ENCODE data around the gene PTCH1.

The PTCH1 gene

GRCh38 chr9:95488954-95489353, 27.8 kb downstream of the PTCH1 start:
- no peaks in the 10 kb centered on the region for H3K36me3 Mint-ChIP-seq (ENCODE audit: insufficient read depth)
- ATAC-seq (replicated peaks; ENCODE audit: extremely low read depth, poor library complexity, severe bottlenecking) = no peak
- peaks cover 48% of the 10 kb centered on the region for H3K4me1 Mint-ChIP-seq

GRCh38 chr9:95486318-95486717, 30.5 kb downstream of the PTCH1 start:
- no peak for DNase-seq (ENCODE audit: low spot score in 2 of 2)
- Mint-ChIP-seq H3K4me1 (peaks cover 58% of the 10 kb centered on the region), H3K36me3 (ENCODE audit: insufficient read depth) (peaks cover 3% of the 10 kb centered on the region), H3K4me3 (no peak overlapping the region), H3K27ac (ENCODE audit: low read depth) (no peak overlapping the region), H3K27me3 (no peaks in the 10 kb centered on the region), H3K9me3 (no peaks in the 10 kb centered on the region)
- no peak for ATAC-seq (replicated peaks; ENCODE audit: extremely low read depth, poor library complexity, severe bottlenecking)

More at GRCh38 chr9:95488954-95489353, 27.8 kb downstream of the PTCH1 start:
- Mint-ChIP-seq H3K9me3 (no peaks in the 10 kb centered on the region), H3K27ac (ENCODE audit: low read depth) (no peak overlapping the region), H3K27me3 (no peaks in the 10 kb centered on the region), H3K4me3 (no peak overlapping the region)
- no peak for DNase-seq (ENCODE audit: low spot score in 2 of 2)

GRCh38 chr9:95484225-95484624, 32.5 kb downstream of the PTCH1 start:
- peaks cover 19% of the 10 kb centered on the region for H3K36me3 Mint-ChIP-seq (ENCODE audit: insufficient read depth)
- H3K4me3 Mint-ChIP-seq = no peak overlapping the region
- H3K27me3 Mint-ChIP-seq = no peaks in the 10 kb centered on the region
- H3K9me3 Mint-ChIP-seq = no peaks in the 10 kb centered on the region
- peaks cover 51% of the 10 kb centered on the region for H3K4me1 Mint-ChIP-seq
- ATAC-seq (replicated peaks; ENCODE audit: extremely low read depth, poor library complexity, severe bottlenecking) (no peak), DNase-seq (ENCODE audit: low spot score in 2 of 2) (no peak)
- no peak overlapping the region for H3K27ac Mint-ChIP-seq (ENCODE audit: low read depth)

- H3K27me3 Mint-ChIP-seq = no peaks in the 10 kb centered on the region
- H3K4me1 Mint-ChIP-seq = peaks cover 43% of the 10 kb centered on the region
- H3K4me3 Mint-ChIP-seq = no peak overlapping the region
- H3K27ac Mint-ChIP-seq (ENCODE audit: low read depth) = no peak overlapping the region
- ATAC-seq (replicated peaks; ENCODE audit: extremely low read depth, poor library complexity, severe bottlenecking) (no peak), DNase-seq (ENCODE audit: low spot score in 2 of 2) (no peak)
- no peaks in the 10 kb centered on the region for H3K9me3 Mint-ChIP-seq
- peaks cover 25% of the 10 kb centered on the region for H3K36me3 Mint-ChIP-seq (ENCODE audit: insufficient read depth)
Measured at GRCh38 chr9:95483431-95483830, 33.3 kb downstream of the PTCH1 start.

GRCh38 chr9:95482621-95483020, 34.1 kb downstream of the PTCH1 start:
- Mint-ChIP-seq H3K4me1 (peaks cover 41% of the 10 kb centered on the region), H3K27ac (ENCODE audit: low read depth) (no peak overlapping the region), H3K9me3 (no peaks in the 10 kb centered on the region), H3K36me3 (ENCODE audit: insufficient read depth) (peaks cover 28% of the 10 kb centered on the region), H3K4me3 (no peak overlapping the region), H3K27me3 (no peaks in the 10 kb centered on the region)
- no peak for ATAC-seq (replicated peaks; ENCODE audit: extremely low read depth, poor library complexity, severe bottlenecking)
- DNase-seq (ENCODE audit: low spot score in 2 of 2) = no peak

GRCh38 chr9:95481000-95481399, 35.8 kb downstream of the PTCH1 start:
- Mint-ChIP-seq H3K9me3 (no peaks in the 10 kb centered on the region), H3K36me3 (ENCODE audit: insufficient read depth) (peaks cover 32% of the 10 kb centered on the region), H3K4me3 (no peak overlapping the region), H3K27ac (ENCODE audit: low read depth) (no peak overlapping the region), H3K4me1 (peaks cover 30% of the 10 kb centered on the region), H3K27me3 (no peaks in the 10 kb centered on the region)
- DNase-seq (ENCODE audit: low spot score in 2 of 2) (no peak), ATAC-seq (replicated peaks; ENCODE audit: extremely low read depth, poor library complexity, severe bottlenecking) (no peak)

- Mint-ChIP-seq H3K27me3 (no peaks in the 10 kb centered on the region), H3K4me1 (peaks cover 31% of the 10 kb centered on the region), H3K9me3 (no peaks in the 10 kb centered on the region), H3K4me3 (no peak overlapping the region), H3K27ac (ENCODE audit: low read depth) (no peak overlapping the region), H3K36me3 (ENCODE audit: insufficient read depth) (peaks cover 32% of the 10 kb centered on the region)
- no peak for ATAC-seq (replicated peaks; ENCODE audit: extremely low read depth, poor library complexity, severe bottlenecking)
- DNase-seq (ENCODE audit: low spot score in 2 of 2) = no peak
Measured at GRCh38 chr9:95480346-95480745, 36.4 kb downstream of the PTCH1 start.

- Mint-ChIP-seq H3K27me3 (no peaks in the 10 kb centered on the region), H3K4me3 (no peak overlapping the region), H3K36me3 (ENCODE audit: insufficient read depth) (peaks cover 40% of the 10 kb centered on the region), H3K9me3 (no peaks in the 10 kb centered on the region), H3K4me1 (peaks cover 36% of the 10 kb centered on the region), H3K27ac (ENCODE audit: low read depth) (no peak overlapping the region)
- no peak for ATAC-seq (replicated peaks; ENCODE audit: extremely low read depth, poor library complexity, severe bottlenecking)
- no peak for DNase-seq (ENCODE audit: low spot score in 2 of 2)
Measured at GRCh38 chr9:95479330-95479729, 37.4 kb downstream of the PTCH1 start.

- DNase-seq (ENCODE audit: low spot score in 2 of 2) (no peak), ATAC-seq (replicated peaks; ENCODE audit: extremely low read depth, poor library complexity, severe bottlenecking) (no peak)
- no peaks in the 10 kb centered on the region for H3K9me3 Mint-ChIP-seq
- H3K27ac Mint-ChIP-seq (ENCODE audit: low read depth) = no peak overlapping the region
- H3K4me3 Mint-ChIP-seq = no peak overlapping the region
- H3K27me3 Mint-ChIP-seq = no peaks in the 10 kb centered on the region
- H3K4me1 Mint-ChIP-seq = peaks cover 28% of the 10 kb centered on the region
- peaks cover 45% of the 10 kb centered on the region for H3K36me3 Mint-ChIP-seq (ENCODE audit: insufficient read depth)
Measured at GRCh38 chr9:95478335-95478734, 38.4 kb downstream of the PTCH1 start.

- H3K36me3 Mint-ChIP-seq (ENCODE audit: insufficient read depth) = peaks cover 50% of the 10 kb centered on the region
- peaks cover 26% of the 10 kb centered on the region for H3K4me1 Mint-ChIP-seq
- no peak for DNase-seq (ENCODE audit: low spot score in 2 of 2)
- H3K27ac Mint-ChIP-seq (ENCODE audit: low read depth) = no peak overlapping the region
- no peak overlapping the region for H3K4me3 Mint-ChIP-seq
- H3K9me3 Mint-ChIP-seq = no peaks in the 10 kb centered on the region
- ATAC-seq (replicated peaks; ENCODE audit: extremely low read depth, poor library complexity, severe bottlenecking) = no peak
- no peaks in the 10 kb centered on the region for H3K27me3 Mint-ChIP-seq
Measured at GRCh38 chr9:95477885-95478284, 38.9 kb downstream of the PTCH1 start.

GRCh38 chr9:95477441-95477840, 39.3 kb downstream of the PTCH1 start:
- Mint-ChIP-seq H3K36me3 (ENCODE audit: insufficient read depth) (peaks cover 50% of the 10 kb centered on the region), H3K27ac (ENCODE audit: low read depth) (no peak overlapping the region), H3K9me3 (no peaks in the 10 kb centered on the region), H3K4me1 (peaks cover 21% of the 10 kb centered on the region), H3K4me3 (no peak overlapping the region), H3K27me3 (no peaks in the 10 kb centered on the region)
- no peak for ATAC-seq (replicated peaks; ENCODE audit: extremely low read depth, poor library complexity, severe bottlenecking)
- DNase-seq (ENCODE audit: low spot score in 2 of 2) = no peak

- Mint-ChIP-seq H3K27ac (ENCODE audit: low read depth) (no peak overlapping the region), H3K9me3 (no peaks in the 10 kb centered on the region), H3K27me3 (no peaks in the 10 kb centered on the region), H3K4me1 (peaks cover 8% of the 10 kb centered on the region), H3K4me3 (no peak overlapping the region), H3K36me3 (ENCODE audit: insufficient read depth) (peaks cover 57% of the 10 kb centered on the region)
- no peak for ATAC-seq (replicated peaks; ENCODE audit: extremely low read depth, poor library complexity, severe bottlenecking)
- DNase-seq (ENCODE audit: low spot score in 2 of 2) = no peak
Measured at GRCh38 chr9:95468791-95469190, 48.0 kb downstream of the PTCH1 start.

- Mint-ChIP-seq H3K9me3 (no peaks in the 10 kb centered on the region), H3K36me3 (ENCODE audit: insufficient read depth) (peaks cover 43% of the 10 kb centered on the region), H3K27ac (ENCODE audit: low read depth) (no peak overlapping the region), H3K4me3 (no peak overlapping the region), H3K27me3 (no peaks in the 10 kb centered on the region), H3K4me1 (peaks cover 41% of the 10 kb centered on the region)
- DNase-seq (ENCODE audit: low spot score in 2 of 2) (no peak), ATAC-seq (replicated peaks; ENCODE audit: extremely low read depth, poor library complexity, severe bottlenecking) (no peak)
Measured at GRCh38 chr9:95465115-95465514, 51.7 kb downstream of the PTCH1 start.
